ENCODE measurements around the gene POLR2A.

- TF ChIP-seq CTCF (IDR thresholded peaks at IDR 0.05) (no peak), POLR2A (IDR thresholded peaks at IDR 0.05) (no peak), POLR2AphosphoS5 (IDR thresholded peaks at IDR 0.05) (no peak)
Observed at GRCh38 chr17:7467498-7467897, 16.7 kb upstream of the POLR2A start.

All from breast epithelium (tissue), 3 donors.